ENCODE data around the gene HSPA12B. TPM values are rescaled to one million over a fixed set of nuclear protein-coding genes. Genes with fewer than 3 reads are reported as not detected.

The HSPA12B gene
- total RNA-seq, 1 experiment from 2014 or later: 0.21 TPM

DNA sequence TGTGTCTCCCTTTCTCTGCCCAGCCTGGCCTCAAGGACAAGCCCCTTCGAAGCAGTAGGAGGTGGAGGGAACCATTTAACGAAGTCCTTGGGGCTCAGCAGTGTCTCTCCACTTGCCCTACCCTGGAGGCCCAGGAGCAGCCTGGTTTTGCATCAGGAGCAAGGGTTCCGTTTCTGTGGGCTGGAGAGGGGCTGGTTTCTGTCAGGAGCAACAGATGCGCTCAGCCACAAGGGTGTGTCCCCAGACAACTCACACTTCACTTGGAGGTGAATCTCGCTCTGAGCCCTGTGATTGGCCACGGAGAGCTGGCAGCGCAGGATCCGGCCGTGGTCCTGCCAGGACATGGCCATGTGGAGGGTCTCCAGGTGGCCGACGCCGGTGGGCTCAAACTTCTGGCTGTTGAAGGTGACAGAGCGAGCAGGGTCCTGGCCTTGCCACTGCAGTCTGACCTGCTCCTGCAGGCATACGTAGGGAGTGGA lies 27.0 kb upstream of the HSPA12B start:
- intact Hi-C loops (cut with micrococcal nuclease; ENCODE audit: unreplicated experiment): no loop called here
- H3K4me1 ChIP-seq (ENCODE audit: control insufficient read depth, insufficient read depth, low read length): peaks cover 4% of the 10 kb centered on the region; the same call in 1 of the 2 replicates
- no peak for TF ChIP-seq SIN3A (IDR thresholded peaks at IDR 0.05; ENCODE audit: borderline replicate concordance, insufficient read depth, low read depth, low read length)
- TF ChIP-seq, protein P1, sequence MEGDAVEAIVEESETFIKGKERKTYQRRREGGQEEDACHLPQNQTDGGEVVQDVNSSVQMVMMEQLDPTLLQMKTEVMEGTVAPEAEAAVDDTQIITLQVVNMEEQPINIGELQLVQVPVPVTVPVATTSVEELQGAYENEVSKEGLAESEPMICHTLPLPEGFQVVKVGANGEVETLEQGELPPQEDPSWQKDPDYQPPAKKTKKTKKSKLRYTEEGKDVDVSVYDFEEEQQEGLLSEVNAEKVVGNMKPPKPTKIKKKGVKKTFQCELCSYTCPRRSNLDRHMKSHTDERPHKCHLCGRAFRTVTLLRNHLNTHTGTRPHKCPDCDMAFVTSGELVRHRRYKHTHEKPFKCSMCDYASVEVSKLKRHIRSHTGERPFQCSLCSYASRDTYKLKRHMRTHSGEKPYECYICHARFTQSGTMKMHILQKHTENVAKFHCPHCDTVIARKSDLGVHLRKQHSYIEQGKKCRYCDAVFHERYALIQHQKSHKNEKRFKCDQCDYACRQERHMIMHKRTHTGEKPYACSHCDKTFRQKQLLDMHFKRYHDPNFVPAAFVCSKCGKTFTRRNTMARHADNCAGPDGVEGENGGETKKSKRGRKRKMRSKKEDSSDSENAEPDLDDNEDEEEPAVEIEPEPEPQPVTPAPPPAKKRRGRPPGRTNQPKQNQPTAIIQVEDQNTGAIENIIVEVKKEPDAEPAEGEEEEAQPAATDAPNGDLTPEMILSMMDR (IDR thresholded peaks at IDR 0.05): no peak
- no peak overlapping the region for H3K27ac ChIP-seq (ENCODE audit: low read length)
- no peak for DNase-seq (ENCODE audit: low read depth, low spot score)
- H3K4me3 ChIP-seq (ENCODE audit: low read depth in 2 of 2, low read length in 2 of 2): no peak overlapping the region
- ChIA-PET CTCF (interaction anchor here (0.5 kb wide), 1 partner anchor 139 kb away, joined by 5 read pairs; no protein-coding TSS in a partner anchor), POLR2A (no interaction called here)
- in situ Hi-C loops (cut with HindIII; ENCODE audit: low pct_unique_long_range_greater_than_20kb, low sequenced_read_pairs): no loop called here
- H3K27me3 ChIP-seq (ENCODE audit: control insufficient read depth, insufficient read depth, low read length): no peaks in the 10 kb centered on the region
- H3K9me3 ChIP-seq (ENCODE audit: control insufficient read depth, insufficient read depth, low read depth, low read length): no peaks in the 10 kb centered on the region
- H3K36me3 ChIP-seq (ENCODE audit: control insufficient read depth, insufficient read depth, low read length): no peaks in the 10 kb centered on the region
- BruUV-seq (replicated peaks): no TSS peak
- ATAC-seq: no peak

DNA sequence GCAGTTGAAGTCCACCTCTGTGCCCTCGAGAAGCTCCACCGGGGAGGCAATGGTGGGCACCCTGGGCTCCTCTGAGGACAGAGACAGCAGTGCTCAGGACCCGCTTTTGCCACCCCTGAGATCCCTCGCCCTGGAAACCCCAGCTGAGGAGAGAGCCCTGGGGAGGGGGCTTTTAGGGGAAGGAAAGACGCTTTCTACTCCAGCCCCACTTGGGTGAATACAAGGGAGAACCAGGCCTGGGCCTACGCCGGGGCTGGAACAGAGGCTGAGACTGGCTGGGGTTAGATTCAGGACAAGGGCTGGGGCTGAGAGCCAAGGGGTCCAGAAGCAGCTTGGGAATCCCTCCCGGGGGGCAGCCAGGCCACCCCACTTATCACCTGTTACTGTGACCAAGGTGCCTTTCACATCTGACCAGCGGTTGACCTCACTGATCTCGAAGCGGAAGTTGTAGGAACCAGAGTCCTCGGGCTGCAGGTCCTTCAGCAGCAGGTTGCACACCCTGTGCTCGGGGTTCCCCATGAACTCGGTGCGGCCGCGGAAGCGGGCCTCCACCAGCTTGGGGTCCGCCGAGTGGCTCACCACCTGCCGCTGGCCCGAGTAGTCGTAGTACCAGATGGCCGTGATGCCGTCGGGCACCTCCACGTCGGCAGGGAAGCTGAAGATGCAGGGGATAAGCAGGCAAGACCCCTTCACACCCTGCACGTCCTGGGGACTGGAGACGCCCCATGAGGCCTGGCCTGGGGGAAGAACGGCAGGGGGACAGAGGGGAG lies 26.3 kb upstream of the HSPA12B start:
- H3K36me3 ChIP-seq (ENCODE audit: control insufficient read depth, insufficient read depth, low read length): no peaks in the 10 kb centered on the region
- DNase-seq (ENCODE audit: low read depth, low spot score) (no peak), ATAC-seq (no peak)
- intact Hi-C loops (cut with micrococcal nuclease; ENCODE audit: unreplicated experiment) (no loop called here), in situ Hi-C loops (cut with HindIII; ENCODE audit: low pct_unique_long_range_greater_than_20kb, low sequenced_read_pairs) (no loop called here)
- no peaks in the 10 kb centered on the region for H3K27me3 ChIP-seq (ENCODE audit: control insufficient read depth, insufficient read depth, low read length)
- ChIA-PET POLR2A (no interaction called here), CTCF (interaction anchor here (0.5 to 1.5 kb wide), 2 partner anchors 10 to 139 kb away, joined by 6 to 7 read pairs; no protein-coding TSS in a partner anchor)
- peaks cover 4% of the 10 kb centered on the region; the same call in 1 of the 2 replicates for H3K4me1 ChIP-seq (ENCODE audit: control insufficient read depth, insufficient read depth, low read length)
- no peak overlapping the region for H3K27ac ChIP-seq (ENCODE audit: low read length)
- no peak overlapping the region for H3K4me3 ChIP-seq (ENCODE audit: low read depth in 2 of 2, low read length in 2 of 2)
- no TSS peak for BruUV-seq (replicated peaks)
- no peaks in the 10 kb centered on the region for H3K9me3 ChIP-seq (ENCODE audit: control insufficient read depth, insufficient read depth, low read depth, low read length)
- TF ChIP-seq POLR2AphosphoS5 (IDR thresholded peaks at IDR 0.05; ENCODE audit: low read depth, low read length) (no peak), TCF7L2 (IDR thresholded peaks at IDR 0.05; ENCODE audit: low read depth, low read length) (no peak), SIN3A (IDR thresholded peaks at IDR 0.05; ENCODE audit: borderline replicate concordance, insufficient read depth, low read depth, low read length) (no peak)
- TF ChIP-seq, protein P1 (IDR thresholded peaks at IDR 0.05): no peak
- TF ChIP-seq, protein P2, sequence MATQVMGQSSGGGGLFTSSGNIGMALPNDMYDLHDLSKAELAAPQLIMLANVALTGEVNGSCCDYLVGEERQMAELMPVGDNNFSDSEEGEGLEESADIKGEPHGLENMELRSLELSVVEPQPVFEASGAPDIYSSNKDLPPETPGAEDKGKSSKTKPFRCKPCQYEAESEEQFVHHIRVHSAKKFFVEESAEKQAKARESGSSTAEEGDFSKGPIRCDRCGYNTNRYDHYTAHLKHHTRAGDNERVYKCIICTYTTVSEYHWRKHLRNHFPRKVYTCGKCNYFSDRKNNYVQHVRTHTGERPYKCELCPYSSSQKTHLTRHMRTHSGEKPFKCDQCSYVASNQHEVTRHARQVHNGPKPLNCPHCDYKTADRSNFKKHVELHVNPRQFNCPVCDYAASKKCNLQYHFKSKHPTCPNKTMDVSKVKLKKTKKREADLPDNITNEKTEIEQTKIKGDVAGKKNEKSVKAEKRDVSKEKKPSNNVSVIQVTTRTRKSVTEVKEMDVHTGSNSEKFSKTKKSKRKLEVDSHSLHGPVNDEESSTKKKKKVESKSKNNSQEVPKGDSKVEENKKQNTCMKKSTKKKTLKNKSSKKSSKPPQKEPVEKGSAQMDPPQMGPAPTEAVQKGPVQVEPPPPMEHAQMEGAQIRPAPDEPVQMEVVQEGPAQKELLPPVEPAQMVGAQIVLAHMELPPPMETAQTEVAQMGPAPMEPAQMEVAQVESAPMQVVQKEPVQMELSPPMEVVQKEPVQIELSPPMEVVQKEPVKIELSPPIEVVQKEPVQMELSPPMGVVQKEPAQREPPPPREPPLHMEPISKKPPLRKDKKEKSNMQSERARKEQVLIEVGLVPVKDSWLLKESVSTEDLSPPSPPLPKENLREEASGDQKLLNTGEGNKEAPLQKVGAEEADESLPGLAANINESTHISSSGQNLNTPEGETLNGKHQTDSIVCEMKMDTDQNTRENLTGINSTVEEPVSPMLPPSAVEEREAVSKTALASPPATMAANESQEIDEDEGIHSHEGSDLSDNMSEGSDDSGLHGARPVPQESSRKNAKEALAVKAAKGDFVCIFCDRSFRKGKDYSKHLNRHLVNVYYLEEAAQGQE (IDR thresholded peaks at IDR 0.05; ENCODE audit: insufficient read depth in 1 of 2, low read depth in 2 of 2, low read length in 1 of 2): no peak
